Hepatocyte (in vitro differentiated cells): Measurements from ENCODE around the gene HCN2. TPM values are rescaled to one million over a fixed set of nuclear protein-coding genes. Genes with fewer than 3 reads are reported as not detected.

ENCODE experiments used
- DNase-seq: peaks from one replicate; pipeline ENCODE4 v3.0.0-alpha.2; 2016; ENCODE audit warnings: low spot score
- H2AFZ ChIP-seq: fragments of 200-600 bp; sonication (generic); 2 replicates; pipeline ENCODE4 v1.6.0; 2016; ENCODE audit warnings: antibody characterized with exemption, mild to moderate bottlenecking
- H3K27ac ChIP-seq: fragments of 200-600 bp; sonication (generic); 2 replicates; pipeline ENCODE4 v1.5.1; 2016; ENCODE audit warnings: mild to moderate bottlenecking
- H3K27me3 ChIP-seq: fragments of 200-600 bp; sonication (generic); 2 replicates; pipeline ENCODE4 v1.6.1; 2016
- H3K36me3 ChIP-seq: fragments of 200-600 bp; sonication (generic); replicated peaks from 2 replicates; pipeline ENCODE4 v1.5.1; 2016; ENCODE audit warnings: low read depth; ENCODE audit not compliant: insufficient read depth
- H3K4me1 ChIP-seq: fragments of 200-600 bp; sonication (generic); 2 replicates; pipeline ENCODE4 v1.5.1; 2016; ENCODE audit warnings: mild to moderate bottlenecking, moderate library complexity; ENCODE audit not compliant: insufficient read depth
- H3K4me2 ChIP-seq: fragments of 200-600 bp; sonication (generic); 2 replicates; pipeline ENCODE4 v1.6.0; 2016
- H3K4me3 ChIP-seq: fragments of 200-600 bp; sonication (generic); 2 replicates; pipeline ENCODE4 v1.5.1; 2016; ENCODE audit warnings: mild to moderate bottlenecking
- H3K79me2 ChIP-seq: fragments of 200-600 bp; sonication (generic); 2 replicates; pipeline ENCODE4 v1.6.0; 2017; ENCODE audit warnings: mild to moderate bottlenecking
- H3K9me2 ChIP-seq: fragments of 200-600 bp; sonication (generic); replicated peaks from 2 replicates; pipeline ENCODE4 v1.6.0; 2017; ENCODE audit warnings: mild to moderate bottlenecking; ENCODE audit not compliant: insufficient read depth
- H3K9me3 ChIP-seq: fragments of 200-600 bp; sonication (generic); 2 replicates; pipeline ENCODE4 v1.5.1; 2016; ENCODE audit warnings: low read depth, mild to moderate bottlenecking
- H4K20me1 ChIP-seq: fragments of 200-600 bp; sonication (generic); 2 replicates; pipeline ENCODE4 v1.6.0; 2016; ENCODE audit warnings: mild to moderate bottlenecking; ENCODE audit not compliant: insufficient read depth, poor library complexity, severe bottlenecking
- CTCF ChIP-seq: fragments of 200-600 bp; sonication (generic); IDR thresholded peaks from 2 replicates; pipeline ENCODE4 v1.5.1; 2016; ENCODE audit warnings: antibody characterized with exemption, mild to moderate bottlenecking; ENCODE audit not compliant: poor library complexity
- EZH2 ChIP-seq: fragments of 200-600 bp; sonication (generic); IDR thresholded peaks from 2 replicates; pipeline ENCODE4 v1.6.1; 2016; ENCODE audit warnings: antibody characterized with exemption, mild to moderate bottlenecking, borderline replicate concordance
- EZH2phosphoT487 ChIP-seq: fragments of 200-600 bp; sonication (generic); IDR thresholded peaks from one replicate; pipeline ENCODE4 v1.6.1; 2018; ENCODE audit warnings: antibody characterized with exemption, mild to moderate bottlenecking, low read depth, moderate library complexity; ENCODE audit not compliant: unreplicated experiment, severe bottlenecking
- WGBS: methylation state at CpG from one replicate; pipeline ENCODE4 v1.1.6; 2016; ENCODE audit warnings: low lambda C conversion rate; ENCODE audit errors: missing lambda C conversion rate; 5-methylcytosine and 5-hydroxymethylcytosine counted together
- polyA plus RNA-seq: library from polyadenylated mRNA; unstranded; fragments of >200 nt; fragmentation: Nextera tagmentation; extraction: Ambion mirVana; gene quantifications from 2 replicates; pipeline ENCODE4 v1.2.1, GENCODE V29; 2016
- total RNA-seq: library from RNA; depleted of rRNA; stranded (reverse); fragments of >200 nt; gene quantifications from 2 replicates; pipeline ENCODE4 v1.2.3, GENCODE V29; 2014

The HCN2 gene
- total and polyA plus RNA-seq, 2 experiments from 2014 or later, result 0.16 to 0.30 TPM

DNA sequence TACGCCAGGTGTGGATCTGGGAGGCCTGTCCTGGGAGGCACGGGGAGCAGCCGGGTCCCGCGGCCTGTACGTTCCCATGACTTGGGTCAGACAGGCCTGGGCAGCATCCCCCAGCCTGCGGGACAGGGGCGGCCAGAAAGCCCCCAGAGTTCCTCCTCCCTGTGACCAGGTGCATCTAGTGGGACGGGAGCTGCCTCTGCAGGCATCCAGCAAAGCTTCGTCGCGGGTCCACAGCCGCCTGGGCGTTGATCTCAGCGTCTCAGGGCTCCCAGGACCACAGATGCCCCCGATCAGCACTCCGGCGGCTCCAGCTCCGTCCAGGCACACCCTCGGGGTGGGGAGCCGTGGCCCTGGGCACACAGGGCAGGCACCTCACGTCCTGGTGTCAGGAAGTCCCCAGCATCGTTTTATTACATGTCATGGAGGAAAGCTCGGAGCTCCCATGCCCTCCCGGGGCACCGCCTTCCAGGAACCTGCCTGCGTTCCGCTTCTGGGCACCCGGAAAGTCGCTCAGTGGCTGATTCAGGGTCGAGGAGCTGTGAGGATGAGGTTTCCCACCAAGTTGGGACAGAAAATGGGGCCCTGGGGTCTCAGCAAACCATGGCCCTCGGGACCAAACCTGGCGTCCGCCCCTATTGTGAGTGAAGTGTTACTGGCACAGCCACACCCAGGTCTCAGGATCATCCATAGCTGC, 47.4 kb upstream of the HCN2 start:
- 95% methylated on average over 34 of the region's 34 CpGs for WGBS
- H3K79me2 ChIP-seq, result peaks cover 9% of the 10 kb centered on the region
- no peak for DNase-seq
- no peaks in the 10 kb centered on the region for H3K9me3 ChIP-seq
- no peak overlapping the region for H3K27ac ChIP-seq
- no peaks in the 10 kb centered on the region for H3K9me2 ChIP-seq
- H3K4me2 ChIP-seq, result no peak overlapping the region
- H3K36me3 ChIP-seq, result no peaks in the 10 kb centered on the region
- H3K27me3 ChIP-seq, result no peaks in the 10 kb centered on the region
- H3K4me1 ChIP-seq, result no peaks in the 10 kb centered on the region
- peaks cover 13% of the 10 kb centered on the region for H4K20me1 ChIP-seq
- TF ChIP-seq EZH2phosphoT487, result no peak
- no peak for TF ChIP-seq EZH2
- no peak for TF ChIP-seq CTCF
- no peak overlapping the region for H2AFZ ChIP-seq
- H3K4me3 ChIP-seq, result no peak overlapping the region

DNA sequence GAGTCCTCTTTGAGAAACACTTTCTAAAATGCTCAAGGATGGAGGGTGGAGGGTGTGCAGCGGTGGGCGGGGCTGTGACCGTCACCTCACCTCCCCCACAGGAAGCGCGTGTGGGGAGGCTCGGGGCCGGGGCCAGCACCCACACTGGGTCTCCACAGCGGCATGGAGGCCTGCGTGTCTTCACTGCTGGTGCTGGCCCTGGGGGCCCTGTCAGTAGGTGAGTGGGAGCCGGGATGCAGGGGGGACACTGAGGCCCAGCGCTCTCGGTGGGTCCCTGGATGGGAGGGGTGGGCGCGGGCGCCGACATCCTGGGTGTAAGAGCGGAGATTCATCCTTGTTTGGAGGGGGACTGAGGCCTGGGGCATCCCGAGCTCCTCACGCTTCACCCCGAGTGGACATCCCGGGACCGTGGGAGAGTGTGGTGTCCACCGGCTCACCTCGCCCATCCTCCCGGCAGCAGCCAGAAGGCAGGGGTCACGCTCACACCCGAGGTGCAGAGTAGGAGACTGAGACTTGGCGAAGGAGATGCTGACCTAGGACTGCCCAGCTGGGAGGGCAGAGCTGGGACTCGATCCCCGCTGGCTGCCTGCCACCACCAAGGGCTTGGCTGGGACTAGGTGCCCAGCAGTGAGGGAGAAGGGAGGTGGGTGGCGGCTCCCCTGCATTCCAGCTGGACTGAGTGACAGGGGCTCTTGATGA, 45.6 kb upstream of the HCN2 start, which contains the start of gene GZMM:
Gene GZMM, plus strand, starts transcription at position 144 of the 699 bp plus-strand sequence. Its CDS starts 19 bp downstream, at position 163.
- WGBS, result 87% methylated on average over 30 of the region's 31 CpGs
- Histone ChIP-seq H2AFZ (no peak within 1 kb of the TSS), H3K4me2 (no peak within 1 kb of the TSS), H3K27me3 (no peaks in the 10 kb centered on the region), H3K27ac (no peak within 1 kb of the TSS), H3K4me3 (no peak within 1 kb of the TSS), H3K36me3 (no peaks in the 10 kb centered on the region), H3K9me3 (no peaks in the 10 kb centered on the region), H3K79me2 (no peaks in the 10 kb centered on the region), H4K20me1 (peaks cover 5% of the 10 kb centered on the region), H3K9me2 (no peaks in the 10 kb centered on the region), H3K4me1 (no peaks in the 10 kb centered on the region)
- TF ChIP-seq EZH2phosphoT487, result no peak
- TF ChIP-seq CTCF, result no peak
- no peak for TF ChIP-seq EZH2
- no peak for DNase-seq

GRCh38 chr19:547117-547516, 42.6 kb upstream of the HCN2 start:
- Histone ChIP-seq H3K4me2 (no peak overlapping the region), H4K20me1 (no peaks in the 10 kb centered on the region), H2AFZ (no peak overlapping the region), H3K36me3 (no peaks in the 10 kb centered on the region), H3K4me1 (no peaks in the 10 kb centered on the region), H3K9me2 (no peaks in the 10 kb centered on the region), H3K79me2 (no peaks in the 10 kb centered on the region), H3K27ac (no peak overlapping the region), H3K9me3 (no peaks in the 10 kb centered on the region), H3K4me3 (no peak overlapping the region), H3K27me3 (no peaks in the 10 kb centered on the region)
- TF ChIP-seq EZH2, result no peak
- TF ChIP-seq CTCF, result no peak
- TF ChIP-seq EZH2phosphoT487, result no peak
- DNase-seq, result no peak
- WGBS, result 94% methylated on average over 12 of the region's 15 CpGs
